AG04450 (cell line): ENCODE results near the gene DPM3. TPM values are rescaled to one million over a fixed set of nuclear protein-coding genes. Genes with fewer than 3 reads are reported as not detected.

Source experiments
- CTCF ChIA-PET: fragments of 300-600, 350-600 bp; formaldehyde crosslinking; extraction: SDS; loops from one replicate; lab custom pipeline; 2022; ENCODE audit warnings: antibody characterized with exemption, inconsistent platforms; lab: Charles Lee
- POLR2A ChIA-PET: fragments of 350-600 bp; formaldehyde crosslinking; extraction: SDS; loops from one replicate; lab custom pipeline; 2021; ENCODE audit warnings: antibody characterized with exemption, inconsistent platforms; lab: Yijun Ruan, JAX
- DNase-seq: peaks from one replicate; pipeline ENCODE4 v3.0.0-alpha.2; 2011; ENCODE audit warnings: low read depth, low spot score
- H3K27ac ChIP-seq: one replicate; pipeline ENCODE4 v1.5.1; 2012; ENCODE audit warnings: low read depth, low read length, control low read depth
- H3K27me3 ChIP-seq: one replicate; pipeline ENCODE4 v1.6.0; 2012; ENCODE audit warnings: low read length; ENCODE audit not compliant: control insufficient read depth, insufficient read depth
- H3K4me3 ChIP-seq: 2 replicates; pipeline ENCODE4 v1.5.1; 2011; ENCODE audit warnings: mild to moderate bottlenecking, low read depth, low read length, control low read depth
- H3K9me3 ChIP-seq: 2 replicates; pipeline ENCODE4 v1.5.1; 2012; ENCODE audit warnings: low read length; ENCODE audit not compliant: control insufficient read depth, insufficient read depth
- polyA plus RNA-seq: library from polyadenylated mRNA; depleted of rRNA; stranded (reverse); fragments of >200 nt; gene quantifications from 2 replicates; pipeline ENCODE4 v1.2.3, GENCODE V29; 2011
- TF ChIP-seq, protein P1 (sequence below): IDR thresholded peaks from 2 replicates; pipeline ENCODE4 v1.5.1; 2011; ENCODE audit warnings: low read depth, low read length, control low read depth, inconsistent platforms

Gene DPM3
- polyA plus RNA-seq, 1 experiment: 16.8 TPM

DNA sequence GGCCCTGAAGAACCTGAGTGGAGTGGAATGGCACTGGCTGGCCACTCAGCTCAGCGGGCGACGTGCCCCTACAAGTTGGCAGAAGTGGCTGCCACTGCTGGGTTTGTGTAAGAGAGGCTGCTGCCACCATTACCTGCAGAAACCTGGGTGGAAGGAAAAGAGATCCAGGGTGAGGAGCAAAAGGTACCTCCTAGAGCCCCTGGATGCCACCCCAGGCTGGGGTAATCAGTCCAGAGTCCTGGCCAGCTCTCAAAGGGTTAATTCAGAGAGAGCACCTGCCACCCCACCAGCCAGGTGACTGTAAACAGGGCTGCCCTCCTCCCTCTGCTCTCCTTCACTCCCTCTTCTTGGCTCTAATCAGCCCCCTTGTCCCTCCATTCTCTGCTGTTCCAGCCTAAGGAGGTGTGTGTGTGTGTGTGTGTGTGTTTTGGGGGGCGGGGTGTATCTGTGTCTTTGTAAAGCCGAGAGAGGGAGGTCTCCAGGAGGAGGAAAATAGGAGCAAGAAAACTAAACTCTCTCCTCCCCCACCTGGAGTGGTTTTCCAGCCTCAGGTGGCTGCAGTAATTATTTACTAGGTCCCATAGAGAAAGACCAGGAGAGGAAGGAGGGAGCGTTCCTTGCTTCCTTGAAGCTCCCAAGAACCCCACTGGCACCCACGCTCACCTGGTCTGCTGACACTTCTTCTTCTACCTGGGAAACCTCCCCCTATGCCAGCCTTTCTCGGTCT is 45.9 kb upstream of the DPM3 start:
- TF ChIP-seq, protein P1, sequence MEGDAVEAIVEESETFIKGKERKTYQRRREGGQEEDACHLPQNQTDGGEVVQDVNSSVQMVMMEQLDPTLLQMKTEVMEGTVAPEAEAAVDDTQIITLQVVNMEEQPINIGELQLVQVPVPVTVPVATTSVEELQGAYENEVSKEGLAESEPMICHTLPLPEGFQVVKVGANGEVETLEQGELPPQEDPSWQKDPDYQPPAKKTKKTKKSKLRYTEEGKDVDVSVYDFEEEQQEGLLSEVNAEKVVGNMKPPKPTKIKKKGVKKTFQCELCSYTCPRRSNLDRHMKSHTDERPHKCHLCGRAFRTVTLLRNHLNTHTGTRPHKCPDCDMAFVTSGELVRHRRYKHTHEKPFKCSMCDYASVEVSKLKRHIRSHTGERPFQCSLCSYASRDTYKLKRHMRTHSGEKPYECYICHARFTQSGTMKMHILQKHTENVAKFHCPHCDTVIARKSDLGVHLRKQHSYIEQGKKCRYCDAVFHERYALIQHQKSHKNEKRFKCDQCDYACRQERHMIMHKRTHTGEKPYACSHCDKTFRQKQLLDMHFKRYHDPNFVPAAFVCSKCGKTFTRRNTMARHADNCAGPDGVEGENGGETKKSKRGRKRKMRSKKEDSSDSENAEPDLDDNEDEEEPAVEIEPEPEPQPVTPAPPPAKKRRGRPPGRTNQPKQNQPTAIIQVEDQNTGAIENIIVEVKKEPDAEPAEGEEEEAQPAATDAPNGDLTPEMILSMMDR: no peak
- H3K27ac ChIP-seq: no peak overlapping the region
- no peaks in the 10 kb centered on the region; the same call in 1 of the 2 replicates for H3K9me3 ChIP-seq
- no peak for DNase-seq
- no peak overlapping the region for H3K4me3 ChIP-seq
- ChIA-PET CTCF (interaction anchor here (0.6 to 2.5 kb wide), 3 partner anchors 13 to 20 kb away, joined by 3 to 16 read pairs (median 11); partner anchors contain the start of gene KRTCAP2), POLR2A (no interaction called here)
- H3K27me3 ChIP-seq: no peaks in the 10 kb centered on the region

DNA sequence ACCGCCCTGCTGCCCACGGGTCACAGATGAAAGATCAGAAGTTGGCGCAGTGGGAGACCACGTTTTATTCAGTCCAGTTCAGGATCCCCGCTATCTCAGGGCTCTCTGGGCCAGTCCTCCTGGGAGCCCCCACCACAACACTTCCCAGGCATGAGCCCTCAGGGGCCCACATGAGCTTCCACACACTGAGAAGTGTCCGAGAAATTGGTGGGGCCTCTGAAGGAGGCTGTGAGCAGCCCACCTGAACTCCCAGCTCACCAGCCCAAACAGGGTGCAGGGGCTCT is 45.4 kb upstream of the DPM3 start:
- no peak for DNase-seq
- Histone ChIP-seq H3K27me3 (no peaks in the 10 kb centered on the region), H3K4me3 (no peak overlapping the region), H3K27ac (no peak overlapping the region), H3K9me3 (no peaks in the 10 kb centered on the region; the same call in 1 of the 2 replicates)
- TF ChIP-seq, protein P1: no peak
- ChIA-PET POLR2A (no interaction called here), CTCF (interaction anchor here (0.6 to 2.5 kb wide), 3 partner anchors 8 to 21 kb away, joined by 3 to 16 read pairs (median 8); partner anchors contain the start of gene KRTCAP2)

DNA sequence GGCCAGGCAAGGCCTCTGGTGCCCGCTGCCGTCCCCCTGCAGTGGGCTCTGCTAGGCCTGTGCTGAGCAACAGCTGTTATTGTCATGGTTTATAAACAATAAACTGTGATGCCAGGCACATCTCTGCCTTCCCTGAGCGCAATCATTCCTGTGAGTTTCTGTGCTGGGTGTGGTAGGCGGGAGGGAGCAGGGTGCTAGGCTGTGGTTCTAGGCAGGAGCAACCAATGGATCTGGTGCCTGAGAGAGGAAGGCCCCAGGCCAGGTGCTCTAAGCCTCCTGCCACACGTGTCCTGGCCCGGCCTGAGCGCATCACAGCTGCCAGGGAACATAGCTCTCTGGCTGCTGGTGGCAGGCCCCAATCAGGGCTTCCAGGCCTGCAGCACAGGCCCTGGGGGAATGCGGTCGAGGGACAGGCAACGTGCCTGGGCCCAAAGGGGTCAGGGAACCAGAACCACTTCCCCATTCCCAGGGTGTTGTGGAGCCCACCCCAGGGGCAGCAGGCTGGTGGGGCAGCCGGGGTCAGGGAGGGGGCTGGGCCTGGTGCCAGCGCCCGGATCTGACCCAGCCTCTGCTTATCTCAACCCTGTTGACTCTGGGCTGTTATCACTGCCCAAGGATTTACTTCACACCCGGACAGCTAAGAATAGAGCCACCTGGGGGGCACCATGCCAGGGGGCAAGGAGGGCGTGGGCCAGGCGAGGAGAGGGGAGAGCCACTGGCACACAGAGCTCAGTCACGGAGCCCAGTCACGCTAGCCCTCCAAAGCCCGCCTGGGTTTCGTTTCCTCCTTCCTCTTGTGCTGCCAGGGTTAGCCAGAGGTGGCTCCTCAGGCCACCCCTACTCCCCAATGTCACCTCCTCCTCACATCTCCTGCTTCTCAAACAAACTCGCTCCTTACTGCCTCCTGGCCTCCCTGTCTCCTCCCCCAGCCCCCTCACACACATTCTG is 44.8 kb upstream of the DPM3 start:
- Histone ChIP-seq H3K4me3 (no peak overlapping the region), H3K27me3 (no peaks in the 10 kb centered on the region), H3K9me3 (no peaks in the 10 kb centered on the region; the same call in 1 of the 2 replicates), H3K27ac (no peak overlapping the region)
- TF ChIP-seq, protein P1: no peak
- ChIA-PET CTCF (interaction anchor here (1.6 to 2.5 kb wide), 2 partner anchors 8 to 12 kb away, joined by 8 to 16 read pairs; partner anchors contain the start of gene KRTCAP2), POLR2A (no interaction called here)
- no peak for DNase-seq

DNA sequence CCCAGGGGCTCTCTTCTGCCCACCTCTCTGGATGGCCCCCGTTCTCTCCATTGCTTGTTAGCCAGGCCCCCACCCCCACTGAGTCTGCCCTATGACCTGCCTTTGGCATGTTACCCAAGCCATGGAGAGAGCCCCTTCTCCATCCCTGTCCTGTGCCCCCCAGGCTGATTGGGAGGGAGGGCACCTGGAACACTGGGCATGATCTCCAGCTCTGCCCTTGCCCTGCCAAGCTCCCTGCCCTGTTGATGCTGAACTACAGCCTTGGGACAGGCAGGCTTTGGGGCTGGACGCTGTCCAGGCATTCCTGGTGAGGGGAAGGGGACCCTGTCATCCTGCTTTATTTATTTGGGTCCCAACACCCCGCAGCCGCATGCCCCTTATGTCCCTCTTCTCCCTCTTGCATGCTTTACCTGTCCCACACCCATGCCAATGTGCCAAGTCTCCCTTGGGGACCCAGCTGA is 44.0 kb upstream of the DPM3 start:
- Histone ChIP-seq H3K4me3 (no peak overlapping the region), H3K27me3 (no peaks in the 10 kb centered on the region), H3K27ac (no peak overlapping the region), H3K9me3 (no peaks in the 10 kb centered on the region; the same call in 1 of the 2 replicates)
- DNase-seq: no peak
- CTCF ChIA-PET: interaction anchor here (0.8 to 2.5 kb wide), 3 partner anchors 9 to 11 kb away, joined by 4 to 16 read pairs (median 8); partner anchors contain the start of gene KRTCAP2
- TF ChIP-seq, protein P1: no peak
- POLR2A ChIA-PET: interaction anchor here (0.5 to 1.0 kb wide), 2 partner anchors 9 to 1217 kb away, joined by 3 read pairs; partner anchors contain the start of gene CREB3L4
